Suppressor macrophage treated with lipopolysaccharide for 4 hours (primary cell): ENCODE measurements around the gene SLC15A2.
"Not testable (repeated sequence)": the region's sequence is repeated elsewhere in the genome, so short reads cannot be mapped to it uniquely, and the experiment has no call there.

Experiments
- DNase-seq: peaks from one replicate; pipeline ENCODE4 v3.0.0-alpha.2; 2020

SLC15A2 gene

GRCh38 chr3:121924734-121925133 lies 30.5 kb downstream of the SLC15A2 start:
- DNase-seq = no peak

GRCh38 chr3:121926380-121926779 lies 32.2 kb downstream of the SLC15A2 start:
- no peak for DNase-seq

DNA sequence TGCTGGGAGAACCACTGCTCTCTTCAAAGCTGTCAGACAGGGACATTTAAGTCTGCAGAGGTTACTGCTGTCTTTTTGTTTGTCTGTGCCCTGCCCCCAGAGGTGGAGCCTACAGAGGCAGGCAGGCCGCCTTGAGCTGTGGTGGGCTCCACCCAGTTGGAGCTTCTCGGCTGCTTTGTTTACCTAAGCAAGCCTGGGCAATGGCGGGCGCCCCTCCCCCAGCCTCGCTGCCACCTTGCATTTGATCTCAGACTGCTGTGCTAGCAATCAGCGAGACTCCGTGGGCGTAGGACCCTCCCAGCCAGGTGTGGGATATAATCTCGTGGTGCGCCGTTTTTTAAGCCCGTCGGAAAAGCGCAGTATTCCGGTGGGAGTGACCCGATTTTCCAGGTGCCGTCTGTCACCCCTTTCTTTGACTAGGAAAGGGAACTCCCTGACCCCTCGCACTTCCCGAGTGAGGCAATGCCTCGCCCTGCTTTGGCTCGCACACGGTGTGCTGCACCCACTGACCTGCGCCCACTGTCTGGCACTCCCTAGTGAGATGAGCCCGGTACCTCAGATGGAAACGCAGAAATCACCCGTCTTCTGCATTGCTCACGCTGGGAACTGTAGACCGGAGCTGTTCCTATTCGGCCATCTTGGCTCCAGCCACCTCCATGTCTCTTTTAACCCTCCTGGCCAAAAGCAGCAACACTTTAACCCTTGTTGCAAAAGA lies 44.1 kb downstream of the SLC15A2 start:
- not testable (repeated sequence) for DNase-seq

DNA sequence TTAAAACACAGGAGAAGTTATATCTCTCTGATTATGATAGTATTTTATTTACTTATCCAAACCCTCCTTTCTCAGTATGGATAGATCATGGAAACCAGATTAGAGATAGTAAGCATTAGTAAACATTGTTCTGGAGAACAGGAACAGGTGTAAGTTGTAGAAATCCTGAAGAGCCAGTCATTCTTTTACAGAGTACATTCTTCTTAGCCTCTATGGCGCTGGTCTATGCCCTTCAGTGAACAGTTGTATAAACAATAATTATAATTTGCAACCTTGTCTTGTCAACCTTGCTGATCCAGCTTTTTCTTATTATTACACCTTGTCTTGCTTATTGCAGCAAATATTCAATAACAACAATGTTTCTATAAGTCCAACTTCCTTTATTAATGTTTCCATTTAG lies 47.4 kb downstream of the SLC15A2 start:
- no peak for DNase-seq

- no peak for DNase-seq
Observed at GRCh38 chr3:121942116-121942786, 48.0 kb downstream of the SLC15A2 start.

DNA sequence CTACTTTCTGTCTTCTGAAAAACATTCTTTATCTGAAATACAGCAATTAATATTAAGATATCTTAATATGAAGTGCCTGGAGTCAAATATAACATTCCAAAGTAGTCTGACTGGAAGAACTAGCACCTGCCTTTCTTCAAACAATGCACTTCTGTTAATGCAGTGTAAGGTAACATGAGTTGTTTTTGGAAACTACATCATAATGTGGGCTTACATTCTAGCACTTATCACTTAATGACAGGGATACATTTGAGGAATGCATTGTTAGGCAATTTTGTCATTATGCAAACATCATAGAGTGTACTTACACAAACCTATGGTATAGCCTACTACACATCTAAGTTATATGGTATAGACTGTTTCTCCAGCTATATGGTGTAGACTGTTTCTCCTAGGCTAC lies 49.2 kb downstream of the SLC15A2 start:
- DNase-seq = no peak

- no peak for DNase-seq
Observed at GRCh38 chr3:121948641-121949040, 54.4 kb downstream of the SLC15A2 start.

DNA sequence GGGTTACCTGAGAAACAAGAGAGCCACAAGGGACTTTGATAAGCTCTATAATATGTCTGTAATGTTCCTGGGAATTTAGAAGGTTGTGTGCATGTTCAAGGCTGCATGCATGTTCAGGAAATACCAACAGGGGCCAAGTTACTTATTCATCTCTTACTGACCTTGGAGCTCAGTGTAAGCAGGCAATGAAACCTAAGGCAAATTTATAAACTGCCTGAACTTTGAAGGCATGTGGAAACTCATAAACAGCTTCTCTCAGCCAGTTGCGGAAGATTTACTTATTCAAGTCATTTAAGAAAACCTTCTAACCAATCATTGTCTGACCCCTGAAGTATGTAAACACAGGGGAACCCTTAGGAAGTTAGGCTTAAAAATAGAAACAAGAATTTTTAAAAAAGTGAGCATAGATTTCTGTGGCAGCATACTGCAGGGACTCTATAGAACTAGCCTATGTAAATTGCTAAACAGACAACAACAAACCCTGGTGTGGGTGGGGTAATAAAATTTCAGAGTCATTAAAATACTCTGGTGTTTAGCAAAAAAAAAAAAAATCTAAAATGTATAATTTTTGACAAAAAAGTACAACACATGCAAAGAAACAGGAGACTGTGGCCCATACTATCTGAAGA lies 57.2 kb downstream of the SLC15A2 start:
- no peak for DNase-seq

DNA sequence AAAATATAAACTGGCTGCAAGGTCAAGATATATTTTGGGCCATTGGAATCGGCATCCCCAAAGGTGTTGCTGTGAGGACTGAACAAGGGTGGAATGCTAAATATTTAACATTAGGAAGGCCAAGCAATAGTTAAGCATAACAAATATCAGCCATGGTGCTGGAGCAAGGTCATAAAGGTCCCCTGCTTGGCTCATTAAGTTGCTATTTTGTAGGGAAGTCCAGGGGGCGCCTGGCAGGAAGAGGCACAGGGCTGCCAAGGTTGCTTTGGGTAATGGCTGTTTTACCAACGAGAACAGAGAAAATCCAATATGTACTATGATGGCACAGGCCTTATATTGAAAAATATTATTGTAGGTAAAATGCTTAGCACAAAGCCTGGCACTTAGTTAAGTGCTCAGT lies 62.2 kb downstream of the SLC15A2 start:
- DNase-seq = no peak

DNA sequence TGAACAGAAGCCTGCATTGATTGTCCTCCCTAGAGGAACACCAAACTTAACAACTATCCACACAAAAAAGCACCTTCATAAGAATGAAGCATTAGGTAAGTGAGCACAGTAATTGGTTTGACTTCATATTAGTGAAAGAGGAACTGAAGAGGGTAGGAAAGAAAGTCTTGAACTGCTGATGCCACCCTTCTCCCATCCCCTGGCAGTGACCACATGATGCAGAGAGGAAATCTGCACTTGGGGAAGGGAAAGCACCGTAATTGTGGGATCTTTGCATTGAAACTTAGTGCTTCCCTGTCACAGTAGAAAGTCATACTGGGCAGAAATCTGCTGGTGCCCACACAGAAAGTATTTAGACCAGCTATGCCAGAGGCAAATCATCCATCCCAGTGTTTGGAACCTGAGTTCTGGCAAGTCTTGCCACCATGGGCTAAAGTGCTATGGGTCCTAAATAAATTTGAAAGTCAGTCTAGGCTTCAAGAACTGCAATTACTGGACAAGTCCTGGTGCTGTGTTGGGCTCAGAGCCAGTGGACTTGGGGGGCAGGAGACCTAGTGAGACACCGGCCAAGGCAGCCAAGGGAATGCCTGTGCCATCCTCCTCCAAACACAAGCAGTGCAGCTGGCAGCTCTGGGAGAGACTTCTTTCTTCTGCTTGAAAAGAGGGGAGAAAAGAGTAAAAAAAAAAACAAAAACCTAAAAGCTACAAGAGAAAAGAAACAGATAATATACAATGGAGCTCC lies 63.6 kb downstream of the SLC15A2 start:
- peak; percentile 94 for DNase-seq

GRCh38 chr3:121958801-121959200 lies 64.6 kb downstream of the SLC15A2 start:
- DNase-seq = peak; percentile 72

DNA sequence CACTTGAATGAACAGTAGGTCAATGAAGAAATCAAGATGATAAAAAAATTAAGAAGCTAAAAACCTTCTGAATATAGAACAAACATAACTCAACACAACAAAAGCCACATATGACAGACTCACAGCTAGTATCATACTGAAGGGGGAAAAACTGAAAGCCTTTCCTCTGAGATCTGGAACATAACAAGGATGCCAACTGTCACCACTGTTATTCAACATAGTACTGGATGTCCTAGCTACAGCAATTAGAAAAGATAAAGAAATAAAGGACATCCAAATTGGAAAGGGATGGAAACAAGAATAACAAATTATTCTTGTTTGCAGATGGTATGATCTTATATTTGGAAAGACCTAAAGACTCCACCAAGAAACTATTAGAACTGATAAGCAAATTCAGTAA lies 67.1 kb downstream of the SLC15A2 start:
- no peak for DNase-seq

DNA sequence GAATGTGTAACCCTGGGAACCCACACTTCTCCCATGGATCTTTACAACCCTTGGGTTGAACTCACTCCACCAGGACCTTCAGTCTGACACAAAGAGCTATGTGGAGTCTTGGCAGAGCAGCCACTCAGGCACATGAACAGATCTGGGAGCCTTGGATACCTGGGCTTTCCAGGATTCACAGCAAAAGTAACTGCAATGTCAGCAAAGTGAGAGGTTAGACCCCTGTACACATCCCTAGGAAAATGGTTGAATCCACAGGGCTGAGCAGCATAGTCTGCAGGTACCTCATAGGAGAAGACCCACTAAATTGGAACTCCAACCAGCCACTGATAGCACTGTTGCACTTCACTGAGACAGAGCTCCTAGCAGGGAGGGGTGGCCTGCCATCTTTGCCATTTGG lies 68.2 kb downstream of the SLC15A2 start:
- DNase-seq = no peak

DNA sequence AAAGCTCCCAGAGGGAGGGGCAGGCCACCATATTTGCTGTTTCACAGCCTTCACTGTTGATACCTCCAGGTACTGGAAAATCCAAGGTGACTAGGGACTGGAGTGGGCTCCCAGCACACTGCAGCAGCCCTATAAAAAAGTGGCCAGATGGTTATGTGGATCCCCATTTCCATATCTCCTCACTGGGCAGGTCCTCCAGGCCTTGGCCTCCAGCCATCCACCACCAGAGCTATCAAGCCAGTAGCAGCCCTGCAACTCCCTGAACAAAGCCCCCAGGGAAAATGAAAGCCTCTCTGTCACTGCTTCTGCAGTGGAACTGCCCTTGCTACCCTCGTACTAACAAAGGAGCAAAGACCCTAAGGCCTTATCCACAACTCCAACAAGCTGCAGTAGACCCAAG lies 69.4 kb downstream of the SLC15A2 start:
- DNase-seq = no peak

GRCh38 chr3:121969631-121970030 lies 75.4 kb downstream of the SLC15A2 start:
- no peak for DNase-seq

DNA sequence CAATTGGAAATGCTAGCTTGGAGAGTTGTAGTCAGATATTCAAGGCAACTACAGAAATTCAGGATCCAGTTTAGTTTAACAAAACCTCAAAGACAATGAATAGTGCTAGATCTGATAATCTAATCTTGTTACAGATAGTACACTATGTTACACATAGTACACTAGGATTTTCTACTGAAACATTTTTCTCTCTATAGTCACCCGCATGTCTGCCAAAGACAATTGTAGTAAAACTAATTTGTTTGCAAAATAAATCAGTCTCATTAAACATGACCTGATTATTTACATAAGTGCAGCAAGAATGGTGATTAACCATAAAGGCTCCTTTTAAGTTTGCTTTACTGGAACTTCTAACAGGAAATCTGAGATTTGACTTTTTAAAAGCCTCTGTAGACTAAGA lies 75.8 kb downstream of the SLC15A2 start:
- no peak for DNase-seq

GRCh38 chr3:121974601-121975111 lies 80.5 kb downstream of the SLC15A2 start:
- DNase-seq = no peak

GRCh38 chr3:121975702-121976302 lies 81.6 kb downstream of the SLC15A2 start:
- DNase-seq = peak; percentile 23

DNA sequence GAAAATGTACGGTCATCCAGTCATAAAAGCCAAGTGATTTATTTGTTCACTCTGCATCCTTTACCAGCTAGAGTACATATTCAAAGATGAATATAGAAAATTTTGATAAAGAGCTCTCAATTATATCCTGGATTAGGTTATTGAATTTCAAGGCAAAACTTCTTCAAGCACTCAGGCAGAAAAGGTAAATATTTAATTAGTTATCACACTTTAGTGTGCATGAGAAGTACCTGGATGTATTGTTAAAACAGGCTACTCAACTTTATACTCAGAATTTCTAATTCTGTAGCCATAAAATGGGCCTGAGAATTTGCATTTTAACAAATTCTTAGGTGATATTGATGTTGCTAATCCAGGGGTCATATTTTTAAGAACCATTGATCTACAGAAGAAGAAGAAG lies 82.5 kb downstream of the SLC15A2 start:
- DNase-seq = no peak

- no peak for DNase-seq
Observed at GRCh38 chr3:121979246-121979645, 85.0 kb downstream of the SLC15A2 start.

DNA sequence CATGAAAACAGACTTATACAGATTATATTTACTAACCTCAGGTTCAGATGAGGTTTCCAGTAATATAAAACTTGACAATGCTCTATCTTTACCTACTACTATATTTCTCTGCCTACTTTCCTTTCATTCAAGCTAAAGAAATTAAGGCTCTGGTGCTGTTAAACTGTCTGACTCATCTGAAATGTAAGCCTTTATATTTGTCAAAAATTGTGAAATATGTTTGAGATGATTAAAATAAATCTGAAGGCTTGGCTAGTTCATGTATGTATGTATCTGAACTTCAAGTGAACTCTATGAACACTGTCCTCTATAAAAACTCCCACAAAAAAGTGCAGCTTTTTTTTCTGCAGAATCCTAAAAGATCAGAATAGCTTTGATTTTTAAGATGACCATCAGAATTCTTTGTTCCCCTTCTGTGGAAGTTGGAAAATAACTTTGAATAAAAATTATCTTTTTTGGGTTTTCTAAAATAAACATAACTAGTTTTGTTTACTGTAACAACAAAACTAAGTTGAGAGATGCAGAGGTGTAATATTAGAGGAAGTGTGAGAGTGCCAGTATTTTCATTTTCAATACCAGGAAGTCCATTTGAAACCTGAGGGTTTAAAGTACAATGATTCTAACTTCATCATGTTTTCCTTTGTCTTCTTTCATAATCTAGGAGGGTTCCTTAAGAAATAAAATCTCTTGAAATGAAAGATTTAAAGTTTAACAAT lies 85.7 kb downstream of the SLC15A2 start:
- DNase-seq = peak; percentile 38

DNA sequence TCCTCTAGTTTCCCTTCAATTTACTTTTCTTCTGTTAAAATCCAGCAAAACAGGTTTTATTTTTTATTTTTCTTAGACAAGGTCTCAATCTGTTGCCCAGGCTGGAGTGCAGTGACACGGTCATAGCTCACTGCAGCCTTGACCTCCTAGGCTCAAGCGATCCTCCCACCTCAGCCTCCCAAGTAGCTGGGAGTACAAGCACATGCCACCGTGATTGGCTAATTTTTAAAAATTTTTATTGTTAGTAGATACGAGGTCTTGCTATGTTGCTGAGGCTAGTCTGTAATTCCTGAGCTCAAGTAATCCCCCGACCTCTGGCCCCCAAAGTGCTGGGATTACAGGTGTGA lies 86.2 kb downstream of the SLC15A2 start:
- DNase-seq = no peak
